GM23338 (cell line): ENCODE measurements around the gene RRBP1. TPM values are rescaled to one million over a fixed set of nuclear protein-coding genes. Genes with fewer than 3 reads are reported as not detected.

Source experiments
- ATAC-seq: fragments of 200-7000 bp; cut with Tn5 transposase; 3 replicates; pipeline ENCODE4 v1.9.1; 2020
- DNase-seq: peaks from one replicate; pipeline ENCODE4 v3.0.0-alpha.2; 2015; ENCODE audit warnings: low spot score
- H2AFZ ChIP-seq: fragments of 200-600 bp; sonication (generic); 2 replicates; pipeline ENCODE4 v1.8.0; 2016; ENCODE audit warnings: antibody characterized with exemption, mild to moderate bottlenecking, moderate library complexity
- H3F3A ChIP-seq: fragments of 200-600 bp; sonication (generic); replicated peaks from 2 replicates; pipeline ENCODE4 v1.8.0; 2017; ENCODE audit warnings: antibody characterized with exemption, mixed run types, low read depth
- H3K27ac ChIP-seq: fragments of 200-600 bp; sonication (generic); 2 replicates; pipeline ENCODE4 v1.6.1; 2016; ENCODE audit warnings: low read depth
- H3K27me3 ChIP-seq: fragments of 200-600 bp; sonication (generic); 2 replicates; pipeline ENCODE4 v1.8.0; 2016; ENCODE audit warnings: mild to moderate bottlenecking, mixed run types, moderate library complexity; ENCODE audit not compliant: insufficient read depth
- H3K36me3 ChIP-seq: fragments of 200-600 bp; sonication (generic); 2 replicates; pipeline ENCODE4 v1.8.0; 2016; ENCODE audit warnings: mild to moderate bottlenecking; ENCODE audit not compliant: insufficient read depth
- H3K4me1 ChIP-seq: fragments of 200-600 bp; sonication (generic); 2 replicates; pipeline ENCODE4 v1.8.0; 2016; ENCODE audit warnings: mild to moderate bottlenecking, moderate library complexity; ENCODE audit not compliant: insufficient read depth
- H3K4me2 ChIP-seq: fragments of 200-600 bp; sonication (generic); 2 replicates; pipeline ENCODE4 v1.7.1; 2017; ENCODE audit warnings: mixed run types
- H3K4me3 ChIP-seq: fragments of 200-600 bp; sonication (generic); 2 replicates; pipeline ENCODE4 v1.6.1; 2016; ENCODE audit warnings: mixed run types
- H3K79me2 ChIP-seq: fragments of 200-600 bp; sonication (generic); replicated peaks from 2 replicates; pipeline ENCODE4 v1.8.0; 2017; ENCODE audit warnings: mild to moderate bottlenecking; ENCODE audit not compliant: insufficient read depth
- H3K9me2 ChIP-seq: fragments of 200-600 bp; sonication (generic); 2 replicates; pipeline ENCODE4 v1.8.0; 2017; ENCODE audit not compliant: insufficient read depth
- H4K20me1 ChIP-seq: fragments of 200-600 bp; sonication (generic); replicated peaks from 2 replicates; pipeline ENCODE4 v1.8.0; 2017; ENCODE audit warnings: mild to moderate bottlenecking; ENCODE audit not compliant: insufficient read depth
- H3K27ac Mint-ChIP-seq: 2 replicates; pipeline ENCODE4 v1.8.0; 2020; ENCODE audit warnings: inconsistent platforms, mild to moderate bottlenecking, moderate library complexity, mixed read lengths
- H3K27me3 Mint-ChIP-seq: 3 replicates; pipeline ENCODE4 v1.8.0; 2022; ENCODE audit warnings: low read depth, mild to moderate bottlenecking, moderate library complexity, mixed read lengths, inconsistent platforms; ENCODE audit not compliant: insufficient read depth, poor library complexity
- H3K36me3 Mint-ChIP-seq: 3 replicates; pipeline ENCODE4 v1.8.0; 2021; ENCODE audit warnings: low read depth, mild to moderate bottlenecking, inconsistent platforms, moderate library complexity, mixed read lengths
- H3K4me1 Mint-ChIP-seq: 3 replicates; pipeline ENCODE4 v1.8.0; 2020; ENCODE audit warnings: mild to moderate bottlenecking, inconsistent platforms, mixed read lengths
- H3K4me3 Mint-ChIP-seq: 3 replicates; pipeline ENCODE4 v1.8.0; 2021; ENCODE audit warnings: moderate library complexity, mild to moderate bottlenecking, inconsistent platforms, mixed read lengths
- H3K9me3 Mint-ChIP-seq: 3 replicates; pipeline ENCODE4 v1.8.0; 2020; ENCODE audit warnings: moderate library complexity, mild to moderate bottlenecking, inconsistent platforms, mixed read lengths
- CREB1 ChIP-seq: fragments of 250-450 bp; sonication (Bioruptor Pico); IDR thresholded peaks from 2 replicates; pipeline ENCODE4 v1.5.0; 2020; ENCODE audit warnings: low read depth, mild to moderate bottlenecking, moderate library complexity
- EZH2 ChIP-seq: fragments of 200-600 bp; sonication (generic); IDR thresholded peaks from one replicate; pipeline ENCODE4 v1.8.0; 2017; ENCODE audit warnings: antibody characterized with exemption, mild to moderate bottlenecking, low read depth; ENCODE audit not compliant: unreplicated experiment
- EZH2phosphoT487 ChIP-seq: fragments of 200-600 bp; sonication (generic); IDR thresholded peaks from one replicate; pipeline ENCODE4 v1.8.1; 2018; ENCODE audit warnings: antibody characterized with exemption; ENCODE audit not compliant: unreplicated experiment
- JUNB ChIP-seq: IDR thresholded peaks from one replicate; pipeline ENCODE4 v1.6.1; 2016; ENCODE audit warnings: antibody characterized with exemption; ENCODE audit not compliant: unreplicated experiment
- NANOG ChIP-seq: IDR thresholded peaks from 2 replicates; pipeline ENCODE4 v1.6.1; 2016; ENCODE audit warnings: antibody characterized with exemption, borderline replicate concordance
- POLR2AphosphoS5 ChIP-seq: IDR thresholded peaks from 2 replicates; pipeline ENCODE4 v1.6.1; 2016; ENCODE audit warnings: antibody characterized with exemption, low read depth
- REST ChIP-seq: IDR thresholded peaks from one replicate; pipeline ENCODE4 v1.6.1; 2018; ENCODE audit warnings: antibody characterized with exemption; ENCODE audit not compliant: unreplicated experiment
- ZNF114 ChIP-seq: fragments of 250-450 bp; sonication (Bioruptor Pico); IDR thresholded peaks from 2 replicates; pipeline ENCODE4 v1.5.0; 2020; ENCODE audit warnings: mild to moderate bottlenecking, moderate library complexity
- ZNF462 ChIP-seq: fragments of 250-450 bp; sonication (Bioruptor Pico); IDR thresholded peaks from 2 replicates; pipeline ENCODE4 v1.5.0; 2020; ENCODE audit warnings: mild to moderate bottlenecking, moderate library complexity
- polyA plus RNA-seq: library from polyadenylated mRNA; unstranded; fragments of >200 nt; fragmentation: Nextera tagmentation; extraction: Ambion mirVana; gene quantifications from 2 replicates; pipeline ENCODE4 v1.2.1, GENCODE V29; 2016
- total RNA-seq: library from RNA; depleted of rRNA; stranded (reverse); fragments of >200 nt; shearing (Covaris generic); gene quantifications from 2 replicates; pipeline ENCODE4 v1.2.3, GENCODE V29; 2014
- TF ChIP-seq, protein P1 (sequence below): IDR thresholded peaks from 2 replicates; pipeline ENCODE4 v1.6.1; 2016; ENCODE audit warnings: antibody characterized with exemption

Gene RRBP1
- total and polyA plus RNA-seq, 2 experiments from 2014 or later, result 105 to 113 TPM

GRCh38 chr20:17720755-17721154 is 38.7 kb upstream of the RRBP1 start:
- no peaks in the 10 kb centered on the region for H3K4me1 Mint-ChIP-seq
- no peaks in the 10 kb centered on the region for H3F3A ChIP-seq
- no peak for TF ChIP-seq JUNB
- TF ChIP-seq, protein P1, sequence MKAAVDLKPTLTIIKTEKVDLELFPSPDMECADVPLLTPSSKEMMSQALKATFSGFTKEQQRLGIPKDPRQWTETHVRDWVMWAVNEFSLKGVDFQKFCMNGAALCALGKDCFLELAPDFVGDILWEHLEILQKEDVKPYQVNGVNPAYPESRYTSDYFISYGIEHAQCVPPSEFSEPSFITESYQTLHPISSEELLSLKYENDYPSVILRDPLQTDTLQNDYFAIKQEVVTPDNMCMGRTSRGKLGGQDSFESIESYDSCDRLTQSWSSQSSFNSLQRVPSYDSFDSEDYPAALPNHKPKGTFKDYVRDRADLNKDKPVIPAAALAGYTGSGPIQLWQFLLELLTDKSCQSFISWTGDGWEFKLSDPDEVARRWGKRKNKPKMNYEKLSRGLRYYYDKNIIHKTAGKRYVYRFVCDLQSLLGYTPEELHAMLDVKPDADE, result no peak
- TF ChIP-seq REST, result no peak
- no peak for TF ChIP-seq ZNF462 (CRISPR knock-in tag)
- no peak for TF ChIP-seq ZNF114
- no peak for TF ChIP-seq EZH2phosphoT487
- TF ChIP-seq CREB1 (CRISPR knock-in tag), result no peak
- TF ChIP-seq POLR2AphosphoS5, result no peak
- no peak for TF ChIP-seq NANOG
- TF ChIP-seq EZH2, result no peak
- no peaks in the 10 kb centered on the region for H4K20me1 ChIP-seq
- peak overlapping the region; percentile 59; the same call in 1 of the 2 replicates for H2AFZ ChIP-seq
- peaks cover 4% of the 10 kb centered on the region for H3K27me3 Mint-ChIP-seq
- H3K27ac ChIP-seq, result no peak overlapping the region
- H3K27me3 ChIP-seq, result no peaks in the 10 kb centered on the region
- no peaks in the 10 kb centered on the region for H3K36me3 Mint-ChIP-seq
- H3K4me2 ChIP-seq, result no peak overlapping the region
- H3K79me2 ChIP-seq, result no peaks in the 10 kb centered on the region
- H3K4me3 ChIP-seq, result no peak overlapping the region
- no peak overlapping the region for H3K27ac Mint-ChIP-seq
- no peaks in the 10 kb centered on the region for H3K4me1 ChIP-seq
- H3K9me2 ChIP-seq, result 0 out of 2 replicates have a peak, but pooled peaks cover 6% of the 10 kb centered on the region
- DNase-seq, result no peak
- no peaks in the 10 kb centered on the region for H3K9me3 Mint-ChIP-seq
- no peaks in the 10 kb centered on the region for H3K36me3 ChIP-seq
- no peak for ATAC-seq
- no peak overlapping the region for H3K4me3 Mint-ChIP-seq
